ENCODE results near the gene DROSHA. TPM values are rescaled to one million over a fixed set of nuclear protein-coding genes. Genes with fewer than 3 reads are reported as not detected.

The DROSHA gene
- total and polyA plus RNA-seq, 7 donors: 18.2 to 50.5 (median 29.2) TPM

DNA sequence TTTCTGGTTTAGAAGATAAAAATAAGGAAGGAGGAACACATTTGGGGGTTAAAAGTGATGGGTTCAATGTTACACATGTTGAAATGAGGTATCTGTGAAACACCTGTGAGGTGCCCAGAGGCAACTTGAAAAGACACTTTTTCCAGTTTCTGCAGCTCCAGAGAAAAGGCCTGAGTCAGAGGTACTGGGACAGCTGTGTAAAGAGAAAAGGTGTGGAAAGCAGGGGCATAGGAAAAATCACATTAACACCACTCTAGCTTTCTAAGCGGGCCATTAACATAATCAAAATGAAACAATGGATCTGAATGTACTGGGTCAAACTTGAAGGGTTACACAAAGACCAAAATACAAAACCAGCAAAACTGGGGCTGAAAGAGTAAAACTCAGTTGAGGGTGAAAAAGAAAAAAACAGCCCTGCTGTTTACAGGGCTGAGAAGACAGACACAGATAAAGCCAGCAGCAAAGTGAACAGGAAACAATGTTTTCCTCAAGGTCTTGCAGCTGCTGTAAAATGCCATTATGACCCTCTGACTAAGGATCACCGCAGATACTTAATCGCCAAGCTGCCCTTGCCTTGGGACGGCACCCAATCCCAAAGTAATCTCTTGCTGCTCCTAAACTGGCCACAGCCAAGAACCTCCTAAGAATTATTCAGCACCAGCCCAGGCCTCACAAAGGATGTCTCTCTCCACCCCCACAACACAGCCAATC is 104.7 kb downstream of the DROSHA start:
- WGBS, 3 donors: 76 to 83% (median 79%) methylated on average over 4 of the region's 4 CpGs
- Histone ChIP-seq H3K36me3 (ENCODE audit: insufficient read depth in 1 of 2, low read depth in 1 of 2) (peaks cover 0 to 60% of the 10 kb centered on the region in 2 donors), H3K27me3 (ENCODE audit: insufficient read depth in 3 of 3, low read length in 2 of 3) (no peaks in the 10 kb centered on the region), H3K4me3 (no peak overlapping the region), H3K27ac (no peak overlapping the region), H3K4me1 (peaks cover 1% of the 10 kb centered on the region), H3K9me3 (no peaks in the 10 kb centered on the region)
- TF ChIP-seq, protein P1, sequence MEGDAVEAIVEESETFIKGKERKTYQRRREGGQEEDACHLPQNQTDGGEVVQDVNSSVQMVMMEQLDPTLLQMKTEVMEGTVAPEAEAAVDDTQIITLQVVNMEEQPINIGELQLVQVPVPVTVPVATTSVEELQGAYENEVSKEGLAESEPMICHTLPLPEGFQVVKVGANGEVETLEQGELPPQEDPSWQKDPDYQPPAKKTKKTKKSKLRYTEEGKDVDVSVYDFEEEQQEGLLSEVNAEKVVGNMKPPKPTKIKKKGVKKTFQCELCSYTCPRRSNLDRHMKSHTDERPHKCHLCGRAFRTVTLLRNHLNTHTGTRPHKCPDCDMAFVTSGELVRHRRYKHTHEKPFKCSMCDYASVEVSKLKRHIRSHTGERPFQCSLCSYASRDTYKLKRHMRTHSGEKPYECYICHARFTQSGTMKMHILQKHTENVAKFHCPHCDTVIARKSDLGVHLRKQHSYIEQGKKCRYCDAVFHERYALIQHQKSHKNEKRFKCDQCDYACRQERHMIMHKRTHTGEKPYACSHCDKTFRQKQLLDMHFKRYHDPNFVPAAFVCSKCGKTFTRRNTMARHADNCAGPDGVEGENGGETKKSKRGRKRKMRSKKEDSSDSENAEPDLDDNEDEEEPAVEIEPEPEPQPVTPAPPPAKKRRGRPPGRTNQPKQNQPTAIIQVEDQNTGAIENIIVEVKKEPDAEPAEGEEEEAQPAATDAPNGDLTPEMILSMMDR (IDR thresholded peaks at IDR 0.05): no peak
- no peak for ATAC-seq
- intact Hi-C loops (cut with DNase I): no loop called here
- DNase-seq: no peak

DNA sequence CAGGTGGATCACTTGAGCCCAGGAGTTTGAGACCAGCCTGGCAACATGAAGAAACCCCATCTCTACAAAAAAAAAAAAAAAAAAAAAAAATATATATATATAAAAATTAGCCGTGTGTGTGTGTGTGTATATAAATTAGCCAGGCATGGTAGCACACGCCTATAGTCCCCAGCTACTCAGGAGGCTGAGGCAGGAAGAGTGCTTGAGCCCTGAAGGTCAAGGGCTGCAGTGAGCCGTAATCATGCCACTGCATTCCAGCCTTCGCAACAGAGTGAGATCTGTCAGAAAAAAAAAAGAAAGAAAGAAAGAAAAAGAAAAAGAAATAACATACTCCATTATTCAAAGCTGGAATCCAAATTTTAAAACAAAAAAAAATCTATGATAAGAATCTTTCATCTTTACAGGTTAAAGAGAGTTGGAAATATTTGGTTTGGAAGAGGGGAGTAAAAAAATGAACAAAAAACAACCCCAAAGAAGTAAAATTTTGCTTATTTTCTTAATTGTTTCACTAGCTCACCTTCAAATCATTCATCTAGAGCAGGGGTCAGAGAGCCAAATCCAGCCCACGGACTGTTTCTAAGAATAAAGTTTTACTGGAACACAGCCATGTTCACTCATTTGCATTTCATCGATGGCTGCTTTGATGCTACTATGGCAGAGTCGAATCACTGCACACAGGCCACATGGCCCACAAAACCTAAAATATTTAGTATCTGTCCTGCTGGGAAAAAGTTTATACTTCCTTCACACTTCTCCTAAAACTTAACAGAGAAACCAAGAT is 109.9 kb downstream of the DROSHA start:
- H3K27me3 ChIP-seq (ENCODE audit: insufficient read depth in 3 of 3, low read length in 2 of 3): no peaks in the 10 kb centered on the region
- ATAC-seq (no peak), DNase-seq (no peak)
- H3K4me3 ChIP-seq: no peak overlapping the region
- WGBS, 3 donors: 49 to 68% (median 57%) methylated on average over 6 to 7 of the region's 7 CpGs
- intact Hi-C loops (cut with DNase I): no loop called here
- TF ChIP-seq, protein P1 (IDR thresholded peaks at IDR 0.05): no peak
- H3K9me3 ChIP-seq: no peaks in the 10 kb centered on the region
- H3K27ac ChIP-seq: no peak overlapping the region
- H3K4me1 ChIP-seq: peaks cover 6% of the 10 kb centered on the region
- peaks cover 6 to 80% of the 10 kb centered on the region in 2 donors for H3K36me3 ChIP-seq (ENCODE audit: insufficient read depth in 1 of 2, low read depth in 1 of 2)

DNA sequence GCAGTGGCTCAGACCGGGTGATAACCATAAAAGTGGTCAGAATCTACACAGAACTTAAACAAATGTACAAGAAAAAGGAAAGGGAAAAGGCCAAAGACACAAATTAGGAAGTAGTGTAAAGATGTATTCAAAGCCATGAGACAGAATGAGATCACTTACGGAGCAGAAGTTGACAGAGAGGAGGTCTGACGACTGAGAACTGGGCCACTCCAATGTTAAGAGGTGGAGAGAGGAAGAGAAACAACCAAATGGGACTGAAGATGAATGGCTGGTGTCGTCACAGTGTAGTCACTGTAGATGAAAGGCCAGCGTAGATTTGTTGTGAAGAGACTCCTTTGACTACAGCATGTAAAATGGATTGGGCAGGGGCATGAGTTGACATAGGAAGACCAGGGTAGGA is 114.4 kb downstream of the DROSHA start:
- H3K4me3 ChIP-seq: no peak overlapping the region
- TF ChIP-seq, protein P1 (IDR thresholded peaks at IDR 0.05): no peak
- H3K36me3 ChIP-seq (ENCODE audit: insufficient read depth in 1 of 2, low read depth in 1 of 2): peaks cover 8 to 81% of the 10 kb centered on the region in 2 donors
- peaks cover 6% of the 10 kb centered on the region for H3K4me1 ChIP-seq
- H3K27me3 ChIP-seq (ENCODE audit: insufficient read depth in 3 of 3, low read length in 2 of 3): no peaks in the 10 kb centered on the region
- H3K9me3 ChIP-seq: no peaks in the 10 kb centered on the region
- whole genome bisulfite sequencing, 3 donors: 85 to 87% (median 86%) methylated on average over 5 of the region's 5 CpGs
- H3K27ac ChIP-seq: no peak overlapping the region
- DNase-seq (no peak), ATAC-seq (no peak)
- intact Hi-C loops (cut with DNase I): no loop called here

DNA sequence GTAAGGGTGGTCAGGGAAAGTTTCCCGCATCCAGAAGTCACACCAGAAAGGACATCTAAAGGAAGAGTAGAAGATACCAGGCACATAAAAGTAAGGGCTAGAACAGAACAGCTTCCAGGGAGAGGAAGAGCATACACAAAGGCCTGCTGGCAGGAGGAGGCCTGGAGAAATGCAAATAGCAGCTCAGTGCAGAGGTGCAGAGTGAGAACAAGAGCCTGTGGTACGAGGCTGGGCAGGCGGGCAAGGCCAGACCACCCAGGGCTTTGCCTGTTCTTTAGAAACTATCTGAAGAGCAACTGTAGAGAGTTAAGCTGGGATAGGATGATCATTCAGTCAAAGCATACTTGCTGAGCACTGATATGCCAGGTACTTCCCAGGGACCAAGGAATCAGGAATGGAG is 115.3 kb downstream of the DROSHA start:
- intact Hi-C loops (cut with DNase I): no loop called here

More for the DNA sequence above, 115.3 kb downstream of the DROSHA start:
- Histone ChIP-seq H3K4me1 (no peaks in the 10 kb centered on the region), H3K27me3 (ENCODE audit: insufficient read depth in 3 of 3, low read length in 2 of 3) (no peaks in the 10 kb centered on the region), H3K4me3 (no peak overlapping the region), H3K27ac (no peak overlapping the region), H3K9me3 (no peaks in the 10 kb centered on the region), H3K36me3 (ENCODE audit: insufficient read depth in 1 of 2, low read depth in 1 of 2) (peaks cover 8 to 87% of the 10 kb centered on the region in 2 donors)
- TF ChIP-seq, protein P1 (IDR thresholded peaks at IDR 0.05): no peak
- WGBS, 3 donors: 94 to 97% (median 97%) methylated on average over 3 of the region's 3 CpGs
- DNase-seq (no peak), ATAC-seq (no peak)
